ENCODE results near the gene MAST3.
"Not testable (repeated sequence)": the region's sequence is repeated elsewhere in the genome, so short reads cannot be mapped to it uniquely, and the experiment has no call there.

- not testable (repeated sequence) for TF ChIP-seq POLR2A (IDR thresholded peaks at IDR 0.05); CTCF (IDR thresholded peaks at IDR 0.05 in 8 of 11, conservative IDR thresholded peaks at IDR 0.05 in 3 of 11); POLR2AphosphoS5 (IDR thresholded peaks at IDR 0.05)
These were observed 61.6 kb downstream of the MAST3 start for GRCh38 chr19:18159059-18159616.
